Common myeloid progenitor, CD34-positive (primary cell): ENCODE data around the gene MSI2.

Source experiments
- CTCF ChIA-PET: fragments of 350-600 bp; sonication (Branson Sonifier 250); formaldehyde crosslinking; loops from one replicate; lab custom pipeline; 2021; ENCODE audit warnings: antibody characterized with exemption; lab: Charles Lee
- POLR2A ChIA-PET: fragments of 350-600 bp; sonication (Branson Sonifier 250); formaldehyde crosslinking; loops from one replicate; lab custom pipeline; 2021; ENCODE audit warnings: antibody characterized with exemption; lab: Charles Lee
- DNase-seq, 3 donors: peaks; one replicate each; pipeline versions ENCODE4 v3.0.0 to v3.0.0-alpha.2; 2013
- H3K27ac ChIP-seq, 2 experiments: 1 replicate in 1 of 2; 2 replicates in 1 of 2; pipeline ENCODE4 v1.7.0; 2013; ENCODE audit warnings: inconsistent platforms in 2 of 2, low read length in 2 of 2, mild to moderate bottlenecking in 2 of 2, low read depth in 1 of 2, moderate library complexity in 1 of 2; ENCODE audit not compliant: severe bottlenecking in 2 of 2, insufficient read depth in 1 of 2, poor library complexity in 1 of 2
- H3K27me3 ChIP-seq, 5 experiments: replicated peaks in 2 of 5; 1 replicate in 3 of 5; 2 replicates in 2 of 5; pipeline versions ENCODE4 v1.6.1 to v1.7.0; 2013; ENCODE audit warnings: low read length in 4 of 5, mild to moderate bottlenecking in 2 of 5, moderate library complexity in 2 of 5, inconsistent platforms in 1 of 5; ENCODE audit not compliant: insufficient read depth in 5 of 5, control insufficient read depth in 4 of 5
- H3K36me3 ChIP-seq, 4 experiments: 1 replicate in 2 of 4; 2 replicates in 2 of 4; pipeline versions ENCODE4 v1.6.1 to v1.7.0; 2013; ENCODE audit warnings: low read length in 3 of 4, control low read depth in 1 of 4, mild to moderate bottlenecking in 1 of 4; ENCODE audit not compliant: control insufficient read depth in 4 of 4, insufficient read depth in 4 of 4
- H3K4me1 ChIP-seq, 4 experiments: 1 replicate in 3 of 4; 2 replicates in 1 of 4; pipeline versions ENCODE4 v1.6.1 to v1.7.1; 2013; ENCODE audit warnings: low read length in 3 of 4, mild to moderate bottlenecking in 3 of 4, control low read depth in 1 of 4, inconsistent platforms in 1 of 4, moderate library complexity in 1 of 4; ENCODE audit not compliant: control insufficient read depth in 4 of 4, insufficient read depth in 4 of 4; ENCODE audit errors: control extremely low read depth in 1 of 4
- H3K4me3 ChIP-seq, 7 experiments: 1 replicate in 4 of 7; 2 replicates in 3 of 7; pipeline versions ENCODE4 v1.5.1 to v1.7.0; 2013; ENCODE audit warnings: mild to moderate bottlenecking in 7 of 7, low read length in 6 of 7, moderate library complexity in 6 of 7, inconsistent platforms in 2 of 7, low read depth in 2 of 7, control low read depth in 1 of 7; ENCODE audit not compliant: insufficient read depth in 4 of 7, control insufficient read depth in 1 of 7; ENCODE audit errors: extremely low read depth in 1 of 7
- H3K9me3 ChIP-seq, 5 experiments: 1 replicate in 4 of 5; 2 replicates in 1 of 5; pipeline versions ENCODE4 v1.6.1 to v1.7.1; 2013; ENCODE audit warnings: low read length in 4 of 5, mild to moderate bottlenecking in 2 of 5, inconsistent platforms in 1 of 5, low read depth in 1 of 5, moderate library complexity in 1 of 5; ENCODE audit not compliant: control insufficient read depth in 4 of 5, insufficient read depth in 2 of 5; ENCODE audit errors: control extremely low read depth in 1 of 5
- WGBS: methylation state at CpG from one replicate; pipeline ENCODE4 v1.1.5; 2013; ENCODE audit not compliant: insufficient coverage; 5-methylcytosine and 5-hydroxymethylcytosine counted together

The MSI2 gene

DNA sequence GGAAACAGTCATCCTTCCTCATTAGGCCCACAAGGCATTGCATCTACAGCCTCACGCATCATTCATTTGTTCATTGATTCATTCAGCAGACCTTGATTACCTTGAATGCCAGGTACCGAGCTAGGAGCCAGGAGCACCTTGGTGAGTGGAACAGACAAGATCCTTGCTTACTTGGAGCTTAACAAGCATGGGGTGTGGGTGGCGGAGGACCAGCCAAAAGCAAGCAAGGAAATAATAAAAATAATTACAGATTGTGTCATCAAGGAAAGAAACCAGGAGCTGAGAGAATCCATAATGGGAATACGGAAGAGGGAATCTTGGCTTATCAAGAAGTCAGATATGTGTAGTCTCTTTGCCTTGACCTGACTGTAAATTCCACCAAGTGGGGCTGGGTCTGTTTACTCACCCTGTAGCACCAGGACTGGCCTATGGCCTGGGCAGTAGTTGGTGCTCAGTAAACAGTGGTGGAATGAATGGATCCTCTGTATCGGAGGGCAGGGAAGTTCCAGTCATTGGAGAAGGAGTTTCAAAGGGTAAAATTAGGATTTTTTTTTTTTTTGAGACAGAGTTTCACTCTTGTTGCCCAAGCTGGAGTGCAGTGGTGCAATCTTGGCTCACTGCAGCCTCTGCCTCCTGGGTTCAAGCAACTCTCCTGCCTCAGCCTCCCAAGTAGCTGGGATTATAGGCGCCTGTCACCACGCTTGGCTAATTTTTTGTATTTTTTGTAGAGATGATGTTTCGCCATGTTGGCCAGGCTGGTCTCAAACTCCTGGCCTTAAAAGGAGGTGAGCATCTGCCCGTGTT lies 157.7 kb downstream of the MSI2 start:
- Histone ChIP-seq H3K36me3 (peaks cover 0 to 64% (median 26%) of the 10 kb centered on the region in 4 experiments), H3K27ac (peak overlapping the region in 1 of 2 experiments; percentile 23), H3K9me3 (peaks cover 0 to 9% (median 0%) of the 10 kb centered on the region in 5 experiments), H3K4me1 (peaks cover 7 to 47% (median 35%) of the 10 kb centered on the region in 4 experiments), H3K27me3 (no peaks in the 10 kb centered on the region), H3K4me3 (no peak overlapping the region)
- 100% methylated on average over 7 of the region's 9 CpGs for WGBS
- no peak for DNase-seq
- ChIA-PET CTCF (interaction anchor here (0.7 to 1.8 kb wide), 9 partner anchors 10 to 171 kb away, joined by 3 to 9 read pairs (median 3); no protein-coding TSS in a partner anchor), POLR2A (no interaction called here)

- no peak for DNase-seq
- Histone ChIP-seq H3K36me3 (peaks cover 0 to 71% (median 31%) of the 10 kb centered on the region in 4 experiments), H3K27me3 (no peaks in the 10 kb centered on the region), H3K4me3 (no peak overlapping the region), H3K4me1 (peaks cover 0 to 41% (median 26%) of the 10 kb centered on the region in 4 experiments), H3K27ac (peak overlapping the region in 1 of 2 experiments; percentile 26), H3K9me3 (peaks cover 0 to 9% (median 0%) of the 10 kb centered on the region in 5 experiments)
- POLR2A ChIA-PET = no interaction called here
- WGBS = 100% methylated on average over 1 of the region's 3 CpGs
- CTCF ChIA-PET = interaction anchor here (0.8 kb wide), 1 partner anchor 13 kb away, joined by 3 read pairs; no protein-coding TSS in a partner anchor
Measured at GRCh38 chr17:57415751-57416207, 159.5 kb downstream of the MSI2 start.

DNA sequence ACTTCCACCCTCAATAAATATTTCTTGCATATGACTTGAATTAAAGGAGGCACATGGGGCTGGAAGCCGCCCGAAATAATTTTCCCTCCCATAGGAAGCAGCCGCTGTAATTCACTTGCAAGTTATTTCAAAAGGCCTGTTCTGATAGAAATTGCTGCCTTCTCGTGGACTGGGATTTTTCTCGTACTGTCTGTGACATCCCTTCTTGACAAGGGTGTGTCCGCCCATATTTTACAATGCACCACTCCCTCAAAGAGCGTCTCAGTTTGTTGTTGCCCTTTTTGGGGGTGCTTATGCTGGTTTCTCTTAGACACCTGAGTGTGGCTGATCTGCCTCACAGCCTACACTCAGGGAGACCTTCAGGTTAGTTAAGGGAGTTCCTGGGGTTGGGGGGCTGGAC lies 160.0 kb downstream of the MSI2 start:
- H3K9me3 ChIP-seq = peaks cover 0 to 9% (median 0%) of the 10 kb centered on the region in 5 experiments
- H3K4me3 ChIP-seq = no peak overlapping the region
- peaks cover 0 to 74% (median 31%) of the 10 kb centered on the region in 4 experiments for H3K36me3 ChIP-seq
- POLR2A ChIA-PET = interaction anchor here (0.6 kb wide), 1 partner anchor 191 kb away, joined by 6 read pairs; no protein-coding TSS in a partner anchor
- DNase-seq = no peak
- no peak overlapping the region for H3K27ac ChIP-seq
- H3K4me1 ChIP-seq = peaks cover 0 to 47% (median 28%) of the 10 kb centered on the region in 4 experiments
- H3K27me3 ChIP-seq = no peaks in the 10 kb centered on the region
- WGBS = 98% methylated on average over 7 of the region's 7 CpGs
- CTCF ChIA-PET = interaction anchor here (0.8 to 1.7 kb wide), 2 partner anchors 13 to 16 kb away, joined by 3 to 6 read pairs; no protein-coding TSS in a partner anchor

DNA sequence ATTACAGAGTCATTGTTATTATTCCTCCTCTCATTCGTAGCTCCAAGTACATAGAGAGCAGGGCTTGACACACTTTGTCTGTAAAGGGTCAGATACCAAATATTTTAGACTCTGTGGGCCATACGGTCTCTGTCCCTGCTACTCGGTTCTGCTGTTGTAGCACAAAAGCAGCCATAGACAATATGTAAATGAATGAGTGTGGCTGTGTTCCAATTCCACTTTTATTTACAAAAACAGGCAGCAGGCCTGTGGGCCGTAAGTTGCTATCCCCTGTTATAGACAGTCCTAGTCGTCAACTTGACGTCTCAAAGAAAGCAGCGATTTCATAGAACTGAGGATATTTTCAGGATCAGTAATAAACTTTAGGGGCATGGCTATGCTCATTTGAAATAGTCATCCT lies 161.6 kb downstream of the MSI2 start:
- CTCF ChIA-PET = interaction anchor here (0.8 to 1.8 kb wide), 6 partner anchors 9 to 30 kb away, joined by 3 to 7 read pairs (median 5); no protein-coding TSS in a partner anchor

DNA sequence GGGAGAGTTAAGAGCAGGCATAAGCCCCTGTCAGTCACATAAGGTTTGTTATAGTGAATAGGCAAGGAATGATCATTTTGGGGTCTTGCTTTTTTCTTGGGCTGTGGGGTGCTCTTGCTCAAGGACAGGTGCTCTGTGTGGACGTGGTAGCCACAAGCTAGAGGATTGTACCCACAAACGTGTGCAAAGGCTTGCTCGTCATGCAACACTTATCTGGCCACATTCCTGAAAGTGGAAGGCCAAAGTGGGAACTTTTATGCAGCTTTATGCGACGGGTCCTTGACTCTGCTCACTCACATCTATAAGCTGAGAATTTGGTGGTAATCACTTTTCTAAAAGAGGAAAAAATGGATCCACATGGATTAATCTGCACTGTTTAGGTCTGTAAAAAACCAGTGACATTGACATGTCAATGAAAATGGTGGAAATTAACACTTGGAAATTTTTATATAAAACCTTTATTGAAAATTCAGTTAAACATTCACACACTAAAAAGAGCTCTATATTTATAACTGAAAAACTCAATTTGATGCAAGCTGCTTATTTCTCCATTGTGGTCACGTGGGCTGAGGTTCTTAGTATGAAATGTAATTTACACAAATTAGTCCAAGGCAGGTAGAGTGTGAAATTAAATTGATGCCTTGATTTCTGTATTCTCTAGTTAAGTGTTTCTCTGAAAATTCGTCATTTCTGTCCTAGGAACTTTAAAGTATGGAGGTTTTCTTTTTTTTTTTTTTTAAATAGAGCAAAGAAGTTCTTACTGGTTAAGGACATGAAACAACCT lies 162.3 kb downstream of the MSI2 start:
- Histone ChIP-seq H3K4me3 (no peak overlapping the region), H3K36me3 (peaks cover 0 to 79% (median 26%) of the 10 kb centered on the region in 4 experiments), H3K27ac (peak overlapping the region in 1 of 2 experiments; percentile 5), H3K27me3 (no peaks in the 10 kb centered on the region), H3K4me1 (peaks cover 0 to 60% (median 37%) of the 10 kb centered on the region in 4 experiments), H3K9me3 (peaks cover 0 to 9% (median 0%) of the 10 kb centered on the region in 5 experiments)
- ChIA-PET CTCF (interaction anchor here (0.5 to 1.8 kb wide), 8 partner anchors 10 to 62 kb away, joined by 3 to 7 read pairs (median 4); no protein-coding TSS in a partner anchor), POLR2A (no interaction called here)
- no peak for DNase-seq
- 61% methylated on average over 4 of the region's 7 CpGs for WGBS

More for the DNA sequence above, 161.6 kb downstream of the MSI2 start:
- H3K4me3 ChIP-seq = no peak overlapping the region
- WGBS = 72% methylated on average over 5 of the region's 7 CpGs
- peaks cover 0 to 78% (median 28%) of the 10 kb centered on the region in 4 experiments for H3K36me3 ChIP-seq
- peaks cover 0 to 55% (median 30%) of the 10 kb centered on the region in 4 experiments for H3K4me1 ChIP-seq
- POLR2A ChIA-PET = no interaction called here
- peak overlapping the region; percentile 5 to 50 for H3K27ac ChIP-seq
- H3K27me3 ChIP-seq = no peaks in the 10 kb centered on the region
- no peak for DNase-seq
- H3K9me3 ChIP-seq = peaks cover 0 to 9% (median 0%) of the 10 kb centered on the region in 5 experiments

DNA sequence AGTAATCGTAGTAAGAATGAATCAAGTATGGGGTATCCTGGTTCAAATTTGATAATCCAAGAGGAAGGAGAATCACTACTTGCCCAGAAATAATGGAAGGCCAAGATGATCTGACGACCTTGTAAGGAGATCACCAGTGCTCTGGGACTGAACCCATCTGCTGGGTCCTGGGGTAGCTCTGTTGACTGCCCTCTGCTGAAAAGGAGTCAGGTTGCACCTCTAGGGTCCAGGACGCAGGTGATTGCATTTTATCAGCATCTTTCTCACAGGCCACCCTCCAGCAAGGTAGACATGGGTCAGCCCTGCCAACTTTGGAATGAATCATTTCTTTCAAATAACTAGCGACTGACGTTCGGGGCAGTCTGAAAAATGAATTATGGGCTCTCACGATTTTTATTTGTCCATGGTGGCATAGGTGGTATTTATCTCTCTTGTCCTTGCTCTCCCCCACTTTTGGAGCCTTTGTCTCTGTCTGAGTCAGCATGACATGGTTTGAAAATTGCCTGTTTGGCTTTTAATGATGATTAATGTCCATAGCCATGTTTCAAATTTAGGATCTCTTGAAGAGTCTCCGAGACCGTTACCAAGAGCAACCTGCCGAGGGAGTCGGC lies 163.7 kb downstream of the MSI2 start:
- peaks cover 0 to 71% (median 50%) of the 10 kb centered on the region in 4 experiments for H3K4me1 ChIP-seq

More for the DNA sequence above, 163.7 kb downstream of the MSI2 start:
- ChIA-PET CTCF (interaction anchor here (1.1 to 2.6 kb wide), 6 partner anchors 8 to 70 kb away, joined by 3 to 7 read pairs (median 4); no protein-coding TSS in a partner anchor), POLR2A (no interaction called here)
- no peak for DNase-seq
- H3K9me3 ChIP-seq = peaks cover 0 to 12% (median 0%) of the 10 kb centered on the region in 5 experiments
- peak overlapping the region in 1 of 2 experiments; percentile 43 for H3K27ac ChIP-seq
- H3K4me3 ChIP-seq = no peak overlapping the region
- WGBS = 82% methylated on average over 7 of the region's 11 CpGs
- peaks cover 0 to 79% (median 25%) of the 10 kb centered on the region in 4 experiments for H3K36me3 ChIP-seq
- no peaks in the 10 kb centered on the region for H3K27me3 ChIP-seq
